ENCODE measurements around the gene PLK3. TPM values are rescaled to one million over a fixed set of nuclear protein-coding genes. Genes with fewer than 3 reads are reported as not detected.

PLK3 gene
- total RNA-seq, 1 donor from 2014 or later: 43.1 TPM

Other genes starting within 250 kb of the PLK3 start
- gene TMEM53, start 125.9 kb upstream of the PLK3 start, total RNA-seq: 4.4 and 5.9 TPM in 2 replicates
- gene ARMH1, start 125.7 kb upstream of the PLK3 start, total RNA-seq: not detected in 2 replicates
- gene RNU5D-1, start 69.2 kb upstream of the PLK3 start, total RNA-seq: not detected in 2 replicates
- gene KIF2C, start 60.5 kb upstream of the PLK3 start, total RNA-seq: 11.7 and 45.5 TPM in 2 replicates
- gene RPS8, start 24.8 kb upstream of the PLK3 start, total RNA-seq: 1,197 and 2,124 TPM in 2 replicates
- gene BEST4, start 12.2 kb upstream of the PLK3 start, total RNA-seq: not detected in 2 replicates
- 0.14 TPM in 1 of 2 replicates, not detected in the other for gene DYNLT4, start 7.0 kb downstream of the PLK3 start, total RNA-seq
- 7.0 and 8.5 TPM in 2 replicates for gene BTBD19, start 8.1 kb downstream of the PLK3 start, total RNA-seq
- gene PTCH2, start 42.9 kb downstream of the PLK3 start, total RNA-seq: under 0.01 and 0.05 TPM in 2 replicates
- 22.8 and 26.5 TPM in 2 replicates for gene EIF2B3, start 186.2 kb downstream of the PLK3 start, total RNA-seq
- 32.2 and 54.8 TPM in 2 replicates for gene HECTD3, start 210.9 kb downstream of the PLK3 start, total RNA-seq
- 207 and 231 TPM in 2 replicates for gene UROD, start 211.9 kb downstream of the PLK3 start, total RNA-seq